GM15510 (cell line): ENCODE measurements around the gene SLC3A2.

Experiments used
- POLR2A ChIP-seq: IDR thresholded peaks from 3 replicates; pipeline ENCODE4 v1.6.1; 2011; ENCODE audit warnings: borderline replicate concordance; ENCODE audit not compliant: insufficient read length; ENCODE audit errors: extremely low read depth

The SLC3A2 gene

DNA sequence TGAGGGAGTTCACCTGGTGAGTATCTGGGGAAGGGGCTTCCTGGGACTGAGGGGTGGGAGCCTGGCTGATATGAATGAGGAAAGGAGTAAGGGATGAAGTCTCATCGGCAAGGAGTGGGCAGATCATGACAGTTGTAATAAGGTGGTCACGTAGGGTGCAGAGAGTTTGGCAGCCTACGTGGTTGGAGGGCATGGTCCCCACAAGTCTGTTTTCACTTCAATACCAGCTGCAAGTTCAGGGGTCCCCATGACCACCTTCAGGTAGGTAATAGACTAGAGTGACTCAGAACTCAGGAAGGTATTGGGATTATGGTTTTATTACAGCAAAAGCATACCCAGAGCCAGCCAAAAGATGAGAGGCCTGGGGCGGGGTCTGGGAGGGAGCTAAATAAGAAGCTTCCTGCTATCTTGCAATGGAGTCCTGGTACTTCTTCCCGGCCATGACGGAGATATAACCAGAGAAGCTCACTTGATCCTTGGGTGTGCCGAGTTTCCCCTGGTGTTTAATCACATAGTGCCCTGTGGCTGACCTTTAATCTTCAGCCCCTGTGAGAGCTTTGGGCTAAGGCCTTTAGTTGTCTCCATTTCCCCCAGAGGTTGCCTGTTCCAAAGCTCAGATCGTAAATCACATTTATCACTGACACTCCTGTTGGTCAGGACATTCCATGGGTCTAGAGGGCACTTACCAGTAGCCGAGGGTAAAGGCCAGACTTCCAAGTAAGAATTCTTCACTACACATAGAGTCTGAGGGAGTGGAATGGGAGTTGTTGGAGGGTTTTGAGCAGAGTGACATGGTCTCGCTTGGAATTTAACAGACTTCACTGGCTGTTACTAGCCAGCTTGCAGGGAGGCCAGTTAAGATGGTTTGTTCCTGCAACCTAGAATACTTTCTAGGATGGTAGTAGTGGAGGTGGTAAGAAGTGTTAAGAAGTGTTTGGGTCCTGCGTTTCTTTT lies 9.1 kb downstream of the SLC3A2 start:
- TF ChIP-seq POLR2A = no peak

DNA sequence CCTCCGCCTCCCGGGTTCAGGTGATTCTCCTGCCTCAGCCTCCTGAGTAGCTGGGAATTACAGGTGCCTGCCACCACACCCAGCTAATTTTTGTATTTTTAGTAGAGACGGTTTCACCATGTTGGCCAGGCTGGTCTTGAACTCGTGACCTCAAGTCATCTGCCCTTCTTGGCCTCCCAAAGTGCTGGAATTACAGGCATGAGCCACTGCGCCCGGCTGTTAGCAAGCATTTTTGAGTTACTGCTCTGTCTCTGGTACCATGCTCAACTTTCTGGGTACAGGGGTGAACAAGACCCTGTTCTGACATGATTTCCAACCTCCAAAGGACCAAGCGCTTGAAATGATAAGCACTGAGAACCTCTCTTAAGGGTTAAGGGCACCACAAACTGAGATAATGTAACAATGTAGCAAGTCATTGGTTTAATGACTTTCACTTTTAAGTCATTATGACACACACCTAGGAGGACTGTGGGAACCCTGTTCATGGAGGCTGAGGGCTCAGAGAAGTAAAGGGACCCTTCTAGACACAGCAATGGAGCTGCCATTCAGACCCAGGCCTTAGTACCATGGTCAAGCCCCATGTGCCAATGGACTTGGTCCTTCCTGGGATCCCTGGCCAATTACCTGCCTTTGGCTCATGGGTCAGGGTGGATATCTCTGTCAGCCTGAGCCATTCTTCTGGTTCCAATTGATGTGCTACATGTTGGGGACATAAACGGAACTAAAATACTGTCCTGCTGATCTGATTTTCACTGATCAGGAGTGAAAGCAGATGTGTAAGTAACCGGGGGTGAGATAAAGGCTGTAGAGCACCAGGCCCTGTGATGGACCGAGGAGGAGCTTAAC lies 11.6 kb downstream of the SLC3A2 start:
- TF ChIP-seq POLR2A = no peak

DNA sequence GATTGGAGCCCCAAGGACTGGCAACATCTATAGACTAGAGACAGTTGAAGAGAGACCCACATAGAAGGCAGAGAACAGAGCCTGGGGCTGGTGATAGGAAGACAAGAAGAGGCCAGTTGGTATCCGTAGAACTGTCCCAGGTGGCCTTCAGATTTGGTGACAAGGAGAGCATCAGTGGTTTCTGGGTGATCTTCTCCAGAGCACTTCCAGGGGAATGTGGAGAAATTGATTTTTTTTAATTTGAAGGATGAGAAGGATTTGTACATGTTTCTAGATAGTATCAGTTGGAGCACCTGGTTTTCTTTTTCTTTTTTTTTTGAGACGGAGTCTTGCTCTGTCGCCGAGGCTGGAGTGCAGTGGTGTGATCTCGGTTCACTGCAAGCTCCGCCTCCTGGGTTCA lies 14.8 kb downstream of the SLC3A2 start:
- TF ChIP-seq POLR2A = no peak

DNA sequence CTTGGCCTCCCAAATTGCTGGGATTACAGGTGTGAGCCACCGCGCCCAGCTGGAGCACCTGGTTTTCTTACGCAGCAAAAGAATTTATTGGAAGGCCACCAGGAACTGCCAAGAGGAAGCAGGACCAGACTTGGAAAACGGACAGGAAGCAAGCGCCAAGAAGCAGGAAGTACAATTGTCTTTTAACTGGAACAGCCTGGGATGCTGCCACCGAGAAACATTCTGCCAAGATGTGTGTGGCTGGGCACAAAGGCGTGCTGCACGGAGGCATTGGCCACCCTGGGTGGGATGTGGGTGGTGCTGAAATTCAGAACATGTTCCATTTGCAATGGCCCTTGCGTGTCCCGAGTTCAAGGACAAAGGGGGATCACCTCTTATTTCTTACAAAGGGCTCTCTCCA lies 15.4 kb downstream of the SLC3A2 start:
- no peak for TF ChIP-seq POLR2A

GRCh38 chr11:62897311-62897710 lies 16.6 kb downstream of the SLC3A2 start:
- no peak for TF ChIP-seq POLR2A

DNA sequence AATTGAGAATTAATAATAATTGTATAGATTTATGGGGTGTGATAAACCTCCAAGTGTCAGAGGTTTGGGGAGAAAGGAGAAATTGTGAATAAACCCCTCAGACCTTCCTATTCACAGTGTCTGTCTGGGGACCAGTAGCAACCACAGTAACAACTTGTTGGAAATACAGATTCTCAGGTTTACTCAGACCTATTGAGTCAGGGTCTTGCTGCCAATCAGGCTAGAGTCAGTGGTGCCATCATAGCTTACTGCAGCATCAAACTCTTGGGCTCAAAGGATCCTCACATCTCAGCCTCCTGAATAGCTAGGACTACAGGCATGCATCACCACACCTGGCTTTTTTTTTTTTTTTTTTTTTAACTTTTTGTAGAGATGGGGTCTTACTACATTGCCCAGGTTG lies 17.3 kb downstream of the SLC3A2 start:
- no peak for TF ChIP-seq POLR2A

GRCh38 chr11:62902932-62903331 lies 22.2 kb downstream of the SLC3A2 start:
- TF ChIP-seq POLR2A = no peak

- no peak for TF ChIP-seq POLR2A
Observed at GRCh38 chr11:62905296-62905695, 24.6 kb downstream of the SLC3A2 start.

GRCh38 chr11:62905927-62906531 lies 25.3 kb downstream of the SLC3A2 start:
- TF ChIP-seq POLR2A = no peak

DNA sequence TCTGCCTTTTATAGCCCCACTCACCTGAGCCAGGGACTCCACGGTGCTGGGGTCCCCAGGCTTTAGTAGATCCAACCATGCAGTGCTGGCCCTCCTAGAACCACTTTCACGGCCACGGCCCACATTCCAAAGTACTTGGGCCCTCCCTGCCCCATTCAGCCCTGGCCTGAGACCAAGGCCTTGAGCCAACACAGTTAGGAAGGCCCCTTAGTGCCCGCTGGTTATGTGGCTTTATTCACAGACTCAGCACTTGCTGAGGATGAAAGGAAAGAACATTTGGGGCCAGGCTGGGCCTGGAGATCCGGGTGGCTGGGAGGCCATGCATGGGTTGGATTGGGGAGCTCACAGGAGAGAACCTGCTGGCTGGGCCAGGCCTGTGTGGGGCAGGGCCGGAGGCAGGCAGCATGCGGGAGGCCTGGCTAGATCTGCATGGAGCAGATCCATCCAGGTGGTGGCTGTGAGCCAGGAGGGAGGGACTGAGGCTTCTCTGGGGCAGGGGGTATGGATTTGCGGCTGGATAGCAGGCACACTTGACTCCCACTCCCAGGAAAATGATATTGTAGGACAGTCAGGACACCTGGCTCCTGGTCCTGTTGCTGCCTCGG lies 27.9 kb downstream of the SLC3A2 start:
- TF ChIP-seq POLR2A = no peak

- no peak for TF ChIP-seq POLR2A
Observed at GRCh38 chr11:62909107-62909894, 28.6 kb downstream of the SLC3A2 start.

- no peak for TF ChIP-seq POLR2A
Observed at GRCh38 chr11:62910141-62910882, 29.6 kb downstream of the SLC3A2 start.
